H9 (cell line): ENCODE measurements around the gene DIPK1C. TPM values are rescaled to one million over a fixed set of nuclear protein-coding genes. Genes with fewer than 3 reads are reported as not detected.

Source experiments
- DNase-seq: peaks from one replicate; pipeline ENCODE4 v3.0.0-alpha.2; 2017
- H2AFZ ChIP-seq: one replicate; pipeline ENCODE4 v1.6.1; 2013; ENCODE audit warnings: mild to moderate bottlenecking, low read length, control low read depth, moderate library complexity
- H2AK5ac ChIP-seq: 2 replicates; pipeline ENCODE4 v1.6.1; 2013; ENCODE audit warnings: low read length, control low read depth, mixed read lengths; ENCODE audit not compliant: insufficient read length
- H2BK120ac ChIP-seq: one replicate; pipeline ENCODE4 v1.6.1; 2013; ENCODE audit warnings: low read depth, mild to moderate bottlenecking, low read length, control low read depth, inconsistent platforms; ENCODE audit not compliant: poor library complexity, severe bottlenecking
- H2BK12ac ChIP-seq: 2 replicates; pipeline ENCODE4 v1.6.1; 2013; ENCODE audit warnings: low read length, control low read depth, mixed read lengths, low read depth; ENCODE audit not compliant: insufficient read length
- H2BK15ac ChIP-seq: 2 replicates; pipeline ENCODE4 v1.6.1; 2013; ENCODE audit warnings: low read depth, low read length, control low read depth
- H2BK20ac ChIP-seq: one replicate; pipeline ENCODE4 v1.6.1; 2013; ENCODE audit warnings: low read depth, mild to moderate bottlenecking, low read length, control low read depth, inconsistent platforms; ENCODE audit not compliant: poor library complexity, severe bottlenecking
- H2BK5ac ChIP-seq: 2 replicates; pipeline ENCODE4 v1.6.1; 2013; ENCODE audit warnings: low read length, control low read depth, mixed read lengths; ENCODE audit not compliant: insufficient read length
- H3K14ac ChIP-seq: 2 replicates; pipeline ENCODE4 v1.6.1; 2013; ENCODE audit warnings: low read length, control low read depth; ENCODE audit not compliant: insufficient read depth
- H3K18ac ChIP-seq: 2 replicates; pipeline ENCODE4 v1.6.1; 2013; ENCODE audit warnings: low read depth, mild to moderate bottlenecking, mixed read lengths, low read length, control low read depth; ENCODE audit not compliant: insufficient read length
- H3K23ac ChIP-seq: 2 replicates; pipeline ENCODE4 v1.6.1; 2013; ENCODE audit warnings: low read length, control low read depth, mixed read lengths, low read depth; ENCODE audit not compliant: insufficient read length
- H3K23me2 ChIP-seq: 2 replicates; pipeline ENCODE4 v1.6.1; 2013; ENCODE audit warnings: low read depth, mild to moderate bottlenecking, mixed read lengths, low read length, control low read depth; ENCODE audit not compliant: insufficient read length, poor library complexity, severe bottlenecking
- H3K27ac ChIP-seq: 2 replicates; pipeline ENCODE4 v1.5.1; 2013; ENCODE audit warnings: low read length, control low read depth, mixed read lengths, low read depth; ENCODE audit not compliant: insufficient read length
- H3K27me3 ChIP-seq: 2 replicates; pipeline ENCODE4 v1.6.1; 2013; ENCODE audit warnings: low read length, control low read depth, inconsistent platforms; ENCODE audit not compliant: insufficient read depth
- H3K4ac ChIP-seq: 2 replicates; pipeline ENCODE4 v1.6.1; 2013; ENCODE audit warnings: low read depth, mild to moderate bottlenecking, control low read depth, inconsistent platforms, low read length, moderate library complexity
- H3K4me1 ChIP-seq: 2 replicates; pipeline ENCODE4 v1.6.1; 2013; ENCODE audit warnings: low read length, control low read depth, inconsistent platforms; ENCODE audit not compliant: insufficient read depth
- H3K4me2 ChIP-seq: 2 replicates; pipeline ENCODE4 v1.6.1; 2013; ENCODE audit warnings: low read length, control low read depth, mixed read lengths; ENCODE audit not compliant: insufficient read length, insufficient read depth
- H3K56ac ChIP-seq: 2 replicates; pipeline ENCODE4 v1.6.1; 2013; ENCODE audit warnings: low read depth, mild to moderate bottlenecking, mixed read lengths, low read length, control low read depth; ENCODE audit not compliant: insufficient read length
- H3K79me1 ChIP-seq: 2 replicates; pipeline ENCODE4 v1.6.1; 2013; ENCODE audit warnings: low read depth, mild to moderate bottlenecking, moderate library complexity, low read length, control low read depth, inconsistent platforms; ENCODE audit not compliant: insufficient read depth, poor library complexity, severe bottlenecking
- H3K79me2 ChIP-seq: 2 replicates; pipeline ENCODE4 v1.6.1; 2013; ENCODE audit warnings: low read length, control low read depth, inconsistent platforms; ENCODE audit not compliant: insufficient read depth
- H3K9ac ChIP-seq: 2 replicates; pipeline ENCODE4 v1.6.1; 2013; ENCODE audit warnings: low read length, control low read depth, mixed read lengths; ENCODE audit not compliant: insufficient read length; ENCODE audit errors: extremely low read depth
- H3K9me3 ChIP-seq: one replicate; pipeline ENCODE4 v1.6.1; 2013; ENCODE audit warnings: low read depth, low read length, inconsistent platforms; ENCODE audit not compliant: control insufficient read depth
- H3T11ph ChIP-seq: one replicate; pipeline ENCODE4 v1.6.1; 2013; ENCODE audit warnings: mild to moderate bottlenecking, low read length, control low read depth, inconsistent platforms
- H4K20me1 ChIP-seq: one replicate; pipeline ENCODE4 v1.6.1; 2013; ENCODE audit not compliant: control insufficient read depth, insufficient read length, insufficient read depth
- H4K5ac ChIP-seq: 2 replicates; pipeline ENCODE4 v1.6.1; 2013; ENCODE audit warnings: low read depth, mild to moderate bottlenecking, mixed read lengths, low read length, control low read depth; ENCODE audit not compliant: insufficient read length
- H4K8ac ChIP-seq: replicated peaks from 2 replicates; pipeline ENCODE4 v1.6.1; 2013; ENCODE audit warnings: low read length, control low read depth, mixed read lengths, low read depth; ENCODE audit not compliant: insufficient read length
- H4K91ac ChIP-seq: 2 replicates; pipeline ENCODE4 v1.6.1; 2013; ENCODE audit warnings: low read depth, mild to moderate bottlenecking, moderate library complexity, mixed read lengths, low read length, control low read depth; ENCODE audit not compliant: insufficient read length
- H3K27ac Mint-ChIP-seq, 3 experiments: 2 replicates in 2 of 3; 3 replicates in 1 of 3; pipeline ENCODE4 v1.8.0; 2020 to 2021; ENCODE audit warnings: mixed read lengths in 3 of 3, mild to moderate bottlenecking in 1 of 3, moderate library complexity in 1 of 3
- H3K27me3 Mint-ChIP-seq: 2 replicates; pipeline ENCODE4 v1.8.0; 2021; ENCODE audit warnings: low read depth, mild to moderate bottlenecking, moderate library complexity, mixed read lengths
- H3K36me3 Mint-ChIP-seq, 3 experiments: 2 replicates in 2 of 3; 3 replicates in 1 of 3; pipeline ENCODE4 v1.8.0; 2020 to 2021; ENCODE audit warnings: low read depth in 3 of 3, mixed read lengths in 3 of 3; ENCODE audit not compliant: insufficient read depth in 1 of 3
- H3K4me1 Mint-ChIP-seq, 2 experiments: 2 replicates each; pipeline ENCODE4 v1.8.0; 2020; ENCODE audit warnings: mixed read lengths in 2 of 2
- H3K4me3 Mint-ChIP-seq, 2 experiments: 2 replicates in 1 of 2; 3 replicates in 1 of 2; pipeline ENCODE4 v1.8.0; 2020 to 2021; ENCODE audit warnings: mild to moderate bottlenecking in 2 of 2, mixed read lengths in 2 of 2, moderate library complexity in 1 of 2
- H3K9me3 Mint-ChIP-seq, 2 experiments: 2 replicates in 1 of 2; 3 replicates in 1 of 2; pipeline ENCODE4 v1.8.0; 2020; ENCODE audit warnings: mild to moderate bottlenecking in 2 of 2, mixed read lengths in 2 of 2, moderate library complexity in 1 of 2
- WGBS: extraction: QIAGEN DNeasy Blood & Tissue Kit; methylation state at CpG from one replicate; pipeline ENCODE4 v1.1.7; 2013; ENCODE audit warnings: missing lambda C conversion rate, low lambda C conversion rate, mixed read lengths; ENCODE audit not compliant: insufficient read length; ENCODE audit errors: extremely low coverage; 5-methylcytosine and 5-hydroxymethylcytosine counted together
- total RNA-seq: library from RNA; stranded (reverse); gene quantifications from 2 replicates; pipeline ENCODE4 v1.2.1, GENCODE V29; 2021
- TF ChIP-seq, protein P1 (sequence below): fragments of 200-600 bp; sonication (generic); conservative IDR thresholded peaks from 3 replicates; pipeline ENCODE4 v1.8.0; 2021; ENCODE audit warnings: antibody characterized with exemption, mild to moderate bottlenecking

DIPK1C gene
- total RNA-seq, 1 experiment from 2014 or later = not detected

DNA sequence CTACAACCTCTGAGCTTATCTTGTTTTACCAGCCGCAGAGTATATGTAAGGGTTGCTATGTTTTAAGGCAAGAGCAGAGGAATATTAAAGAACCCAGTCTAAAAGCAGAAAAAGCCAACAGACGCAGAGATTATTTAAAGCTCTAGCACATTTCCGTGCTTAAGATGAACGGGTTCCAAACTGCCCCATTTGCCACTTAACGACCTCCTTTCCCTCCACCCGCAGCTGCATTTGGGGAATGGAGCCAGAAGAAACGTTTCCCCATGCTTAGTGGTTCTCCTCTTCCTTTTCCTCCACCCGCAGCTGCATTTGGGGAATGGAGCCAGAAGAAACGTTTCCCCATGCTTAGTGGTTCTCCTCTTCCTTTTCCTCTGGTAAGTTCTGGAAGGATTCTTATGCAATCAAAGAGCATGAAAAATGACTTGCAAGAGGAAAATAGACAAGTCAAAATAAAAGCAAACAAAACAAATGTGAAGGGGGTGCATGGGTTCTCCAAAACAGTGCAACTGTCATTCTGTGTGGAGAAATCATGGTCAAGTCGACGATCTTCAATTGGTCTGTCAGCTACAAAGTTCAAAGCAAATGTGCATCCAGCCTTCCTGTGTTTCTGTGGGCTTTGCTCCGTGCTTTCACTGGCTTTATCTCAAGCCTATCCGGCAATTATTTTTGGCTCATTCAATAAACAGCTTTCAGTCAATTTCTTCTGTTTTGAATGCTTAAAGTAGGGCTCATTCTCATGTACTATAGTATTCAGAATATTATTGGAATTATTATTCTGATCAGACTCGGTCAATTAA lies 57.8 kb downstream of the DIPK1C start:
- no peaks in the 10 kb centered on the region for H3K27me3 ChIP-seq
- H2AK5ac ChIP-seq = no peak overlapping the region
- no peak overlapping the region for H2BK12ac ChIP-seq
- no peak overlapping the region for H3K9ac ChIP-seq
- no peak overlapping the region for H3K27ac Mint-ChIP-seq
- H3K23me2 ChIP-seq = no peaks in the 10 kb centered on the region
- no peaks in the 10 kb centered on the region for H3K9me3 Mint-ChIP-seq
- H2BK15ac ChIP-seq = no peak overlapping the region
- H2BK120ac ChIP-seq = no peak overlapping the region
- H2BK20ac ChIP-seq = no peak overlapping the region
- peaks cover 2% of the 10 kb centered on the region; the same call in 1 of the 2 replicates for H3K27me3 Mint-ChIP-seq
- no peak overlapping the region for H3K23ac ChIP-seq
- WGBS = no CpG with 5 or more reads among the region's 14 CpGs
- H4K5ac ChIP-seq = no peak overlapping the region
- no peaks in the 10 kb centered on the region for H3K79me1 ChIP-seq
- H3T11ph ChIP-seq = no peak overlapping the region
- H4K20me1 ChIP-seq = no peaks in the 10 kb centered on the region
- no peak overlapping the region for H3K18ac ChIP-seq
- H3K56ac ChIP-seq = no peak overlapping the region
- H3K4me1 Mint-ChIP-seq = peaks cover 4 to 8% of the 10 kb centered on the region in 2 experiments; a peak in 2 of 4 replicates
- no peaks in the 10 kb centered on the region for H3K4me1 ChIP-seq
- no peak overlapping the region for H3K14ac ChIP-seq
- no peak overlapping the region for H4K91ac ChIP-seq
- H3K36me3 Mint-ChIP-seq = no peaks in the 10 kb centered on the region
- H4K8ac ChIP-seq = no peak overlapping the region
- H2BK5ac ChIP-seq = no peak overlapping the region
- H3K79me2 ChIP-seq = no peaks in the 10 kb centered on the region
- no peak overlapping the region for H3K4me3 Mint-ChIP-seq
- no peak for DNase-seq
- H3K9me3 ChIP-seq = no peaks in the 10 kb centered on the region
- TF ChIP-seq, protein P1, sequence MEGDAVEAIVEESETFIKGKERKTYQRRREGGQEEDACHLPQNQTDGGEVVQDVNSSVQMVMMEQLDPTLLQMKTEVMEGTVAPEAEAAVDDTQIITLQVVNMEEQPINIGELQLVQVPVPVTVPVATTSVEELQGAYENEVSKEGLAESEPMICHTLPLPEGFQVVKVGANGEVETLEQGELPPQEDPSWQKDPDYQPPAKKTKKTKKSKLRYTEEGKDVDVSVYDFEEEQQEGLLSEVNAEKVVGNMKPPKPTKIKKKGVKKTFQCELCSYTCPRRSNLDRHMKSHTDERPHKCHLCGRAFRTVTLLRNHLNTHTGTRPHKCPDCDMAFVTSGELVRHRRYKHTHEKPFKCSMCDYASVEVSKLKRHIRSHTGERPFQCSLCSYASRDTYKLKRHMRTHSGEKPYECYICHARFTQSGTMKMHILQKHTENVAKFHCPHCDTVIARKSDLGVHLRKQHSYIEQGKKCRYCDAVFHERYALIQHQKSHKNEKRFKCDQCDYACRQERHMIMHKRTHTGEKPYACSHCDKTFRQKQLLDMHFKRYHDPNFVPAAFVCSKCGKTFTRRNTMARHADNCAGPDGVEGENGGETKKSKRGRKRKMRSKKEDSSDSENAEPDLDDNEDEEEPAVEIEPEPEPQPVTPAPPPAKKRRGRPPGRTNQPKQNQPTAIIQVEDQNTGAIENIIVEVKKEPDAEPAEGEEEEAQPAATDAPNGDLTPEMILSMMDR = no peak
- no peak overlapping the region for H3K27ac ChIP-seq
- no peak overlapping the region for H3K4me2 ChIP-seq
- H3K4ac ChIP-seq = no peak overlapping the region
- H2AFZ ChIP-seq = no peak overlapping the region
